SK-N-SH (cell line): ENCODE measurements around the gene GPR15. TPM values are rescaled to one million over a fixed set of nuclear protein-coding genes. Genes with fewer than 3 reads are reported as not detected.

Experiments used
- CTCF ChIA-PET: fragments of 300-600, 350-600 bp; formaldehyde crosslinking; extraction: SDS; loops from one replicate; lab custom pipeline; 2021; lab: Yijun Ruan, JAX
- POLR2A ChIA-PET: fragments of 350-600 bp; sonication (Branson Sonifier 250); formaldehyde crosslinking; extraction: SDS; loops from one replicate; lab custom pipeline; 2020; ENCODE audit warnings: antibody characterized with exemption, inconsistent platforms; lab: Yijun Ruan, JAX
- DNase-seq: peaks from one replicate; pipeline ENCODE4 v3.0.0; 2012
- H2AFZ ChIP-seq: fragments of 200-600 bp; sonication (generic); 2 replicates; pipeline ENCODE4 v1.8.1; 2016; ENCODE audit warnings: antibody characterized with exemption, mild to moderate bottlenecking, low read depth
- H3F3A ChIP-seq: fragments of 200-600 bp; sonication (generic); replicated peaks from 2 replicates; pipeline ENCODE3; 2016; ENCODE audit warnings: antibody characterized with exemption, mild to moderate bottlenecking; ENCODE audit not compliant: insufficient read depth
- H3K27ac ChIP-seq, 2 experiments: fragments of 200-500 bp in 1 of 2; fragments of 200-600 bp in 1 of 2; sonication (Bioruptor generic) in 1 of 2; sonication (generic), shearing (Covaris generic) in 1 of 2; 2 replicates each; pipeline versions ENCODE4 v1.5.1 to v1.6.1; 2014 to 2016; ENCODE audit warnings: low read depth in 2 of 2, inconsistent platforms in 1 of 2, low read length in 1 of 2, mild to moderate bottlenecking in 1 of 2, mixed read lengths in 1 of 2
- H3K27me3 ChIP-seq: fragments of 200-600 bp; sonication (generic), shearing (Covaris generic); 2 replicates; pipeline ENCODE4 v1.6.1; 2016; ENCODE audit warnings: mixed run types; ENCODE audit not compliant: insufficient read depth
- H3K36me3 ChIP-seq, 2 experiments: fragments of 200-500 bp in 1 of 2; fragments of 200-600 bp in 1 of 2; sonication (Bioruptor generic) in 1 of 2; sonication (generic) in 1 of 2; replicated peaks in 1 of 2; 2 replicates each; pipeline versions ENCODE3 to v1.5.1; 2014 to 2016; ENCODE audit warnings: low read length in 1 of 2, mild to moderate bottlenecking in 1 of 2; ENCODE audit not compliant: insufficient read depth in 2 of 2, control insufficient read depth in 1 of 2
- H3K4me1 ChIP-seq, 2 experiments: fragments of 200-500 bp in 1 of 2; fragments of 200-600 bp in 1 of 2; sonication (Bioruptor generic) in 1 of 2; sonication (generic), shearing (Covaris generic) in 1 of 2; 2 replicates each; pipeline versions ENCODE4 v1.5.1 to v1.6.1; 2014 to 2016; ENCODE audit warnings: low read depth in 1 of 2, low read length in 1 of 2, mixed run types in 1 of 2; ENCODE audit not compliant: insufficient read depth in 2 of 2, control insufficient read depth in 1 of 2
- H3K4me2 ChIP-seq: fragments of 200-600 bp; sonication (generic), shearing (Covaris generic); 2 replicates; pipeline ENCODE4 v1.6.1; 2017; ENCODE audit warnings: mixed run types
- H3K4me3 ChIP-seq, 2 experiments: fragments of 200-500 bp in 1 of 2; fragments of 200-600 bp in 1 of 2; sonication (Bioruptor generic) in 1 of 2; sonication (generic), shearing (Covaris generic) in 1 of 2; 2 replicates each; pipeline versions ENCODE4 v1.5.1 to v1.8.1; 2014 to 2016; ENCODE audit warnings: low read depth in 2 of 2, inconsistent platforms in 1 of 2, low read length in 1 of 2, mild to moderate bottlenecking in 1 of 2, mixed read lengths in 1 of 2, moderate library complexity in 1 of 2
- H3K79me2 ChIP-seq: fragments of 200-600 bp; sonication (generic); 2 replicates; pipeline ENCODE4 v1.8.1; 2017; ENCODE audit warnings: mild to moderate bottlenecking; ENCODE audit not compliant: insufficient read depth
- H3K9ac ChIP-seq: fragments of 200-600 bp; sonication (generic); 2 replicates; pipeline ENCODE4 v1.6.1; 2017; ENCODE audit warnings: mixed run types
- H3K9me2 ChIP-seq: fragments of 200-600 bp; sonication (generic); 2 replicates; pipeline ENCODE4 v1.6.1; 2017; ENCODE audit warnings: mixed run types
- H3K9me3 ChIP-seq: fragments of 200-600 bp; sonication (generic); 2 replicates; pipeline ENCODE4 v1.6.1; 2017; ENCODE audit warnings: mixed run types, mild to moderate bottlenecking, moderate library complexity
- H4K20me1 ChIP-seq: fragments of 200-600 bp; sonication (generic); 2 replicates; pipeline ENCODE4 v1.6.1; 2017; ENCODE audit warnings: mild to moderate bottlenecking, mixed run types; ENCODE audit not compliant: insufficient read depth
- EZH2phosphoT487 ChIP-seq: fragments of 200-600 bp; sonication (generic); IDR thresholded peaks from 2 replicates; pipeline ENCODE4 v1.6.1; 2017; ENCODE audit warnings: low read depth, mixed run types, mild to moderate bottlenecking, antibody characterized with exemption, moderate library complexity, borderline replicate concordance
- FOXM1 ChIP-seq: IDR thresholded peaks from 2 replicates; pipeline ENCODE4 v1.4.0; 2012; ENCODE audit warnings: low read depth, mild to moderate bottlenecking
- GABPA ChIP-seq: IDR thresholded peaks from 2 replicates; pipeline ENCODE4 v1.4.0; 2012; ENCODE audit warnings: low read depth, mild to moderate bottlenecking
- GATA2 ChIP-seq: sonication (generic); formaldehyde crosslinking; IDR thresholded peaks from 2 replicates; pipeline ENCODE4 v1.5.0; 2020; ENCODE audit warnings: mild to moderate bottlenecking, missing genetic modification reagents
- IRF3 ChIP-seq: fragments of 150-350 bp; IDR thresholded peaks from 2 replicates; pipeline ENCODE4 v1.6.1; 2016; ENCODE audit warnings: mild to moderate bottlenecking, low read depth, low read length
- MEF2A ChIP-seq: IDR thresholded peaks from 2 replicates; pipeline ENCODE4 v1.4.0; 2012; ENCODE audit warnings: low read depth, borderline replicate concordance
- MXI1 ChIP-seq: IDR thresholded peaks from 2 replicates; pipeline ENCODE4 v1.6.1; 2012; ENCODE audit warnings: mild to moderate bottlenecking, low read depth, low read length, improper control_type of control experiment
- PBX3 ChIP-seq: IDR thresholded peaks from 2 replicates; pipeline ENCODE4; 2012
- RAD21 ChIP-seq: IDR thresholded peaks from 2 replicates; pipeline ENCODE4 v1.6.1; 2012; ENCODE audit warnings: mild to moderate bottlenecking, low read length
- SIN3A ChIP-seq: IDR thresholded peaks from 2 replicates; pipeline ENCODE4 v1.6.1; 2012; ENCODE audit warnings: low read depth, mild to moderate bottlenecking, low read length, moderate library complexity, borderline replicate concordance
- TAF1 ChIP-seq: IDR thresholded peaks from 2 replicates; pipeline ENCODE4 v1.6.1; 2012; ENCODE audit warnings: low read depth, mild to moderate bottlenecking, low read length, moderate library complexity, borderline replicate concordance
- TCF12 ChIP-seq: IDR thresholded peaks from 2 replicates; pipeline ENCODE4 v1.4.0; 2012
- ZBTB33 ChIP-seq: IDR thresholded peaks from 2 replicates; pipeline ENCODE4 v1.4.0; 2012; ENCODE audit warnings: low read depth, borderline replicate concordance
- WGBS: methylation state at CpG from one replicate; pipeline ENCODE4 v1.1.6; 2017; ENCODE audit warnings: low lambda C conversion rate; 5-methylcytosine and 5-hydroxymethylcytosine counted together
- polyA plus RNA-seq, 3 experiments: library from polyadenylated mRNA; depleted of rRNA; stranded (reverse); fragments of >200 nt; gene quantifications; 2 replicates each; pipeline ENCODE4 v1.2.3, GENCODE V29; 2012
- TF ChIP-seq, protein P1 (sequence below): fragments of 200-600 bp; sonication (generic); IDR thresholded peaks from 2 replicates; pipeline ENCODE4 v1.6.1; 2017; ENCODE audit warnings: antibody characterized with exemption, mild to moderate bottlenecking, moderate library complexity
- TF ChIP-seq, protein P2 (sequence below): IDR thresholded peaks from 2 replicates; pipeline ENCODE4 v1.6.1; 2012; ENCODE audit warnings: mild to moderate bottlenecking, low read depth, low read length, moderate library complexity
- TF ChIP-seq, protein P3 (sequence below): IDR thresholded peaks from 2 replicates; pipeline ENCODE4 v1.4.0; 2012; ENCODE audit warnings: low read depth
- TF ChIP-seq, protein P4 (sequence below): IDR thresholded peaks from 2 replicates; pipeline ENCODE4 v1.4.0; 2012; ENCODE audit warnings: low read depth, borderline replicate concordance

GPR15 gene
- polyA plus RNA-seq, 1 of the 3 experiments (the other 2 are of a cell fraction) = not detected

- Histone ChIP-seq H4K20me1 (no peaks in the 10 kb centered on the region), H2AFZ (no peak overlapping the region), H3K27me3 (0 out of 2 replicates have a peak, but pooled peaks cover 5% of the 10 kb centered on the region), H3K36me3 (no peaks in the 10 kb centered on the region), H3F3A (no peaks in the 10 kb centered on the region), H3K4me3 (no peak overlapping the region), H3K4me1 (no peaks in the 10 kb centered on the region; a peak in 1 of 4 replicates), H3K4me2 (no peak overlapping the region), H3K9ac (no peak overlapping the region), H3K9me3 (no peaks in the 10 kb centered on the region), H3K27ac (no peak overlapping the region), H3K9me2 (no peaks in the 10 kb centered on the region), H3K79me2 (no peaks in the 10 kb centered on the region)
- no peak for TF ChIP-seq GABPA
- no peak for TF ChIP-seq GATA2
- TF ChIP-seq IRF3 = no peak
- TF ChIP-seq, protein P1, sequence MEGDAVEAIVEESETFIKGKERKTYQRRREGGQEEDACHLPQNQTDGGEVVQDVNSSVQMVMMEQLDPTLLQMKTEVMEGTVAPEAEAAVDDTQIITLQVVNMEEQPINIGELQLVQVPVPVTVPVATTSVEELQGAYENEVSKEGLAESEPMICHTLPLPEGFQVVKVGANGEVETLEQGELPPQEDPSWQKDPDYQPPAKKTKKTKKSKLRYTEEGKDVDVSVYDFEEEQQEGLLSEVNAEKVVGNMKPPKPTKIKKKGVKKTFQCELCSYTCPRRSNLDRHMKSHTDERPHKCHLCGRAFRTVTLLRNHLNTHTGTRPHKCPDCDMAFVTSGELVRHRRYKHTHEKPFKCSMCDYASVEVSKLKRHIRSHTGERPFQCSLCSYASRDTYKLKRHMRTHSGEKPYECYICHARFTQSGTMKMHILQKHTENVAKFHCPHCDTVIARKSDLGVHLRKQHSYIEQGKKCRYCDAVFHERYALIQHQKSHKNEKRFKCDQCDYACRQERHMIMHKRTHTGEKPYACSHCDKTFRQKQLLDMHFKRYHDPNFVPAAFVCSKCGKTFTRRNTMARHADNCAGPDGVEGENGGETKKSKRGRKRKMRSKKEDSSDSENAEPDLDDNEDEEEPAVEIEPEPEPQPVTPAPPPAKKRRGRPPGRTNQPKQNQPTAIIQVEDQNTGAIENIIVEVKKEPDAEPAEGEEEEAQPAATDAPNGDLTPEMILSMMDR = no peak
- TF ChIP-seq, protein P2, sequence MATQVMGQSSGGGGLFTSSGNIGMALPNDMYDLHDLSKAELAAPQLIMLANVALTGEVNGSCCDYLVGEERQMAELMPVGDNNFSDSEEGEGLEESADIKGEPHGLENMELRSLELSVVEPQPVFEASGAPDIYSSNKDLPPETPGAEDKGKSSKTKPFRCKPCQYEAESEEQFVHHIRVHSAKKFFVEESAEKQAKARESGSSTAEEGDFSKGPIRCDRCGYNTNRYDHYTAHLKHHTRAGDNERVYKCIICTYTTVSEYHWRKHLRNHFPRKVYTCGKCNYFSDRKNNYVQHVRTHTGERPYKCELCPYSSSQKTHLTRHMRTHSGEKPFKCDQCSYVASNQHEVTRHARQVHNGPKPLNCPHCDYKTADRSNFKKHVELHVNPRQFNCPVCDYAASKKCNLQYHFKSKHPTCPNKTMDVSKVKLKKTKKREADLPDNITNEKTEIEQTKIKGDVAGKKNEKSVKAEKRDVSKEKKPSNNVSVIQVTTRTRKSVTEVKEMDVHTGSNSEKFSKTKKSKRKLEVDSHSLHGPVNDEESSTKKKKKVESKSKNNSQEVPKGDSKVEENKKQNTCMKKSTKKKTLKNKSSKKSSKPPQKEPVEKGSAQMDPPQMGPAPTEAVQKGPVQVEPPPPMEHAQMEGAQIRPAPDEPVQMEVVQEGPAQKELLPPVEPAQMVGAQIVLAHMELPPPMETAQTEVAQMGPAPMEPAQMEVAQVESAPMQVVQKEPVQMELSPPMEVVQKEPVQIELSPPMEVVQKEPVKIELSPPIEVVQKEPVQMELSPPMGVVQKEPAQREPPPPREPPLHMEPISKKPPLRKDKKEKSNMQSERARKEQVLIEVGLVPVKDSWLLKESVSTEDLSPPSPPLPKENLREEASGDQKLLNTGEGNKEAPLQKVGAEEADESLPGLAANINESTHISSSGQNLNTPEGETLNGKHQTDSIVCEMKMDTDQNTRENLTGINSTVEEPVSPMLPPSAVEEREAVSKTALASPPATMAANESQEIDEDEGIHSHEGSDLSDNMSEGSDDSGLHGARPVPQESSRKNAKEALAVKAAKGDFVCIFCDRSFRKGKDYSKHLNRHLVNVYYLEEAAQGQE = no peak
- no peak for TF ChIP-seq SIN3A
- TF ChIP-seq RAD21 = no peak
- no peak for TF ChIP-seq MXI1
- no peak for TF ChIP-seq ZBTB33
- TF ChIP-seq TCF12 = no peak
- TF ChIP-seq PBX3 = no peak
- TF ChIP-seq, protein P3, sequence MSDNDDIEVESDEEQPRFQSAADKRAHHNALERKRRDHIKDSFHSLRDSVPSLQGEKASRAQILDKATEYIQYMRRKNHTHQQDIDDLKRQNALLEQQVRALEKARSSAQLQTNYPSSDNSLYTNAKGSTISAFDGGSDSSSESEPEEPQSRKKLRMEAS = no peak
- TF ChIP-seq MEF2A = no peak
- no peak for TF ChIP-seq EZH2phosphoT487
- no peak for TF ChIP-seq TAF1
- no peak for TF ChIP-seq FOXM1
- TF ChIP-seq, protein P4, sequence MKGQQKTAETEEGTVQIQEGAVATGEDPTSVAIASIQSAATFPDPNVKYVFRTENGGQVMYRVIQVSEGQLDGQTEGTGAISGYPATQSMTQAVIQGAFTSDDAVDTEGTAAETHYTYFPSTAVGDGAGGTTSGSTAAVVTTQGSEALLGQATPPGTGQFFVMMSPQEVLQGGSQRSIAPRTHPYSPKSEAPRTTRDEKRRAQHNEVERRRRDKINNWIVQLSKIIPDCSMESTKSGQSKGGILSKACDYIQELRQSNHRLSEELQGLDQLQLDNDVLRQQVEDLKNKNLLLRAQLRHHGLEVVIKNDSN = no peak
- POLR2A ChIA-PET = no interaction called here
- CTCF ChIA-PET = no interaction called here
- 28% methylated on average over 4 of the region's 4 CpGs for WGBS
- no peak for DNase-seq
Measured at GRCh38 chr3:98501270-98501669, 30.5 kb upstream of the GPR15 start.
